Keratinocyte (primary cell): ENCODE data around the gene SLC7A14. TPM values are rescaled to one million over a fixed set of nuclear protein-coding genes. Genes with fewer than 3 reads are reported as not detected.

ENCODE experiments used
- DNase-seq: peaks from one replicate; pipeline ENCODE4 v3.0.0-alpha.2; 2011; ENCODE audit warnings: low read depth, missing footprints, low spot score
- FAIRE-seq: peaks from 2 replicates; lab custom pipeline; 2011; peaks lifted over from hg19 to GRCh38; lab: Jason Lieb, UNC
- H2AFZ ChIP-seq: 2 replicates; pipeline ENCODE4 v1.6.0; 2012; ENCODE audit warnings: low read length, control low read depth, inconsistent platforms; ENCODE audit not compliant: control insufficient read depth
- H3K27ac ChIP-seq: 2 replicates; pipeline ENCODE4 v1.5.1; 2011; ENCODE audit warnings: low read length; ENCODE audit not compliant: control insufficient read depth, insufficient read depth
- H3K27me3 ChIP-seq: 3 replicates; pipeline ENCODE4 v1.6.0; 2011; ENCODE audit warnings: low read length; ENCODE audit not compliant: control insufficient read depth, insufficient read depth; ENCODE audit errors: extremely low read depth
- H3K36me3 ChIP-seq, 2 experiments: 2 replicates in 1 of 2; 3 replicates in 1 of 2; pipeline ENCODE4 v1.5.1; 2011; ENCODE audit warnings: low read length in 2 of 2, mild to moderate bottlenecking in 1 of 2; ENCODE audit not compliant: control insufficient read depth in 2 of 2, insufficient read depth in 2 of 2; ENCODE audit errors: extremely low read depth in 1 of 2
- H3K4me1 ChIP-seq: 3 replicates; pipeline ENCODE4 v1.5.1; 2011; ENCODE audit warnings: low read length; ENCODE audit not compliant: control insufficient read depth, insufficient read depth; ENCODE audit errors: extremely low read depth
- H3K4me2 ChIP-seq: 3 replicates; pipeline ENCODE4 v1.6.0; 2011; ENCODE audit warnings: low read depth, low read length; ENCODE audit not compliant: control insufficient read depth, insufficient read depth; ENCODE audit errors: extremely low read depth
- H3K4me3 ChIP-seq, 3 experiments: fragments of 200-600 bp in 1 of 3; sonication (generic) in 1 of 3; 2 replicates in 2 of 3; 3 replicates in 1 of 3; pipeline ENCODE4 v1.5.1; 2011 to 2016; ENCODE audit warnings: low read length in 3 of 3, mild to moderate bottlenecking in 3 of 3, control low read depth in 2 of 3, inconsistent platforms in 1 of 3, low read depth in 1 of 3, mixed read lengths in 1 of 3, mixed run types in 1 of 3, moderate library complexity in 1 of 3; ENCODE audit not compliant: control insufficient read depth in 2 of 3, insufficient read depth in 2 of 3; ENCODE audit errors: extremely low read depth in 1 of 3
- H3K79me2 ChIP-seq: 2 replicates; pipeline ENCODE4 v1.6.0; 2012; ENCODE audit warnings: low read length; ENCODE audit not compliant: control insufficient read depth, insufficient read depth
- H3K9ac ChIP-seq: 3 replicates; pipeline ENCODE4 v1.6.0; 2011; ENCODE audit warnings: low read length; ENCODE audit not compliant: control insufficient read depth, insufficient read depth; ENCODE audit errors: extremely low read depth
- H3K9me1 ChIP-seq: 3 replicates; pipeline ENCODE4 v1.6.0; 2011; ENCODE audit warnings: low read length; ENCODE audit not compliant: control insufficient read depth, insufficient read depth; ENCODE audit errors: extremely low read depth
- H3K9me3 ChIP-seq: 2 replicates; pipeline ENCODE4 v1.5.1; 2012; ENCODE audit warnings: low read depth, low read length; ENCODE audit not compliant: control insufficient read depth
- H4K20me1 ChIP-seq: 3 replicates; pipeline ENCODE4 v1.6.0; 2011; ENCODE audit warnings: low read length; ENCODE audit not compliant: control insufficient read depth, insufficient read depth; ENCODE audit errors: extremely low read depth
- CTCF ChIP-seq, 3 experiments: IDR thresholded peaks in 1 of 3; conservative IDR thresholded peaks in 1 of 3; optimal IDR thresholded peaks in 1 of 3; 2 replicates in 2 of 3; 3 replicates in 1 of 3; pipeline versions ENCODE3 to v1.5.1; 2011; ENCODE audit warnings: low read length in 3 of 3, mild to moderate bottlenecking in 3 of 3, moderate library complexity in 2 of 3, control low read depth in 1 of 3, inconsistent platforms in 1 of 3; ENCODE audit not compliant: insufficient read depth in 2 of 3; ENCODE audit errors: extremely low read depth in 1 of 3
- EZH2 ChIP-seq: IDR thresholded peaks from one replicate; pipeline ENCODE4 v1.6.1; 2012; ENCODE audit warnings: inconsistent platforms, mild to moderate bottlenecking, low read length, moderate library complexity
- dilution Hi-C: fragments of 300-500 bp; cut with MboI; formaldehyde crosslinking; loops from one replicate; pipeline ENCODE4 v1.7.0; 2020; ENCODE audit warnings: low sequenced_read_pairs; ENCODE audit not compliant: extremely low pct_ligation_motif_present
- polyA plus RNA-seq, 5 experiments: library from polyadenylated mRNA; depleted of rRNA in 3 of 5; stranded (reverse) in 3 of 5; stranded (forward) in 1 of 5; unstranded in 1 of 5; fragments of >200 nt; gene quantifications; 1 replicate in 1 of 5; 2 replicates in 3 of 5; 3 replicates in 1 of 5; pipeline versions ENCODE4 v1.2.1 to v1.2.3, GENCODE V29; 2011 to 2012; ENCODE audit warnings: missing spikeins in 2 of 5, low read depth in 1 of 5, low replicate concordance in 1 of 5

SLC7A14 gene
- polyA plus RNA-seq, 1 donor (not counting 4 experiments of a cell fraction or from before 2014, with no cell fraction given), result not detected

- TF ChIP-seq EZH2 (no peak), CTCF (optimal IDR thresholded peaks at IDR 0.05 in 1 of 3, IDR thresholded peaks at IDR 0.05 in 1 of 3, conservative IDR thresholded peaks at IDR 0.05 in 1 of 3; ENCODE audit: extremely low read depth in 1 of 3, insufficient read depth in 2 of 3, low read length in 3 of 3) (no peak)
- Histone ChIP-seq H3K27me3 (no peaks in the 10 kb centered on the region), H3K9me3 (no peaks in the 10 kb centered on the region), H3K9me1 (no peaks in the 10 kb centered on the region), H3K4me1 (no peaks in the 10 kb centered on the region), H3K4me2 (no peak overlapping the region), H3K79me2 (no peaks in the 10 kb centered on the region), H3K4me3 (no peak overlapping the region), H3K36me3 (no peaks in the 10 kb centered on the region), H2AFZ (no peak overlapping the region), H3K27ac (no peak overlapping the region), H4K20me1 (no peaks in the 10 kb centered on the region), H3K9ac (no peak overlapping the region)
- dilution Hi-C loops, result no loop called here
- FAIRE-seq (no peak), DNase-seq (no peak)
These were observed 101.0 kb downstream of the SLC7A14 start for GRCh38 chr3:170484869-170485268.

- no peaks in the 10 kb centered on the region for H3K4me1 ChIP-seq
- H3K4me3 ChIP-seq, result no peak overlapping the region
- no peaks in the 10 kb centered on the region for H3K9me3 ChIP-seq
- dilution Hi-C loops, result no loop called here
- no peak overlapping the region for H3K27ac ChIP-seq
- DNase-seq (no peak), FAIRE-seq (no peak)
- H3K36me3 ChIP-seq, result no peaks in the 10 kb centered on the region
- H2AFZ ChIP-seq, result no peak overlapping the region
- no peaks in the 10 kb centered on the region for H4K20me1 ChIP-seq
- H3K79me2 ChIP-seq, result no peaks in the 10 kb centered on the region
- no peaks in the 10 kb centered on the region for H3K9me1 ChIP-seq
- H3K4me2 ChIP-seq, result no peak overlapping the region
- no peaks in the 10 kb centered on the region for H3K27me3 ChIP-seq
- TF ChIP-seq CTCF (optimal IDR thresholded peaks at IDR 0.05 in 1 of 3, IDR thresholded peaks at IDR 0.05 in 1 of 3, conservative IDR thresholded peaks at IDR 0.05 in 1 of 3; ENCODE audit: extremely low read depth in 1 of 3, insufficient read depth in 2 of 3, low read length in 3 of 3) (peak in 2 of 3 experiments; percentile 20 to 34), EZH2 (no peak)
- H3K9ac ChIP-seq, result no peak overlapping the region
These were observed 102.2 kb downstream of the SLC7A14 start for GRCh38 chr3:170483485-170484262.
